Measurements from ENCODE around the gene KLHL7. TPM values are rescaled to one million over a fixed set of nuclear protein-coding genes. Genes with fewer than 3 reads are reported as not detected.

Gene KLHL7
- total and polyA plus RNA-seq, 4 donors: 5.4 to 14.1 (median 9.9) TPM

DNA sequence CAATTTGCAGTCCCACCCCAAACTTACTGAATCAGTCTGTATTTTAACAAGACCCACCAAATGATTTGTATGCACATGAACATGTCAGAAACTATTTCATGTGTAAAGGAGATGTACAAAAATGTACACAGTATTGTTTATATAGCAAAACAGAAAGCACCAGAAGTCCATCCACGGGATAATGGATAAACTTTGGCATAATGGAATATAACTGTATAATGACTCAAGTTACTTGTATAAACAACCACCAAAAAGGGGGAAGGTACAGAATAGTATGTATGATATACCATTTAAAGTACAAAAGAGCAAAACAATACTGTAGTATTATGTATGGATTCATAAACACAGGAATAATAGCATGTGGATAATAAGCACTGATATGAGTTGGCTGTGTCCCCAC is 98.7 kb downstream of the KLHL7 start (continued):
- TF ChIP-seq, protein P1, sequence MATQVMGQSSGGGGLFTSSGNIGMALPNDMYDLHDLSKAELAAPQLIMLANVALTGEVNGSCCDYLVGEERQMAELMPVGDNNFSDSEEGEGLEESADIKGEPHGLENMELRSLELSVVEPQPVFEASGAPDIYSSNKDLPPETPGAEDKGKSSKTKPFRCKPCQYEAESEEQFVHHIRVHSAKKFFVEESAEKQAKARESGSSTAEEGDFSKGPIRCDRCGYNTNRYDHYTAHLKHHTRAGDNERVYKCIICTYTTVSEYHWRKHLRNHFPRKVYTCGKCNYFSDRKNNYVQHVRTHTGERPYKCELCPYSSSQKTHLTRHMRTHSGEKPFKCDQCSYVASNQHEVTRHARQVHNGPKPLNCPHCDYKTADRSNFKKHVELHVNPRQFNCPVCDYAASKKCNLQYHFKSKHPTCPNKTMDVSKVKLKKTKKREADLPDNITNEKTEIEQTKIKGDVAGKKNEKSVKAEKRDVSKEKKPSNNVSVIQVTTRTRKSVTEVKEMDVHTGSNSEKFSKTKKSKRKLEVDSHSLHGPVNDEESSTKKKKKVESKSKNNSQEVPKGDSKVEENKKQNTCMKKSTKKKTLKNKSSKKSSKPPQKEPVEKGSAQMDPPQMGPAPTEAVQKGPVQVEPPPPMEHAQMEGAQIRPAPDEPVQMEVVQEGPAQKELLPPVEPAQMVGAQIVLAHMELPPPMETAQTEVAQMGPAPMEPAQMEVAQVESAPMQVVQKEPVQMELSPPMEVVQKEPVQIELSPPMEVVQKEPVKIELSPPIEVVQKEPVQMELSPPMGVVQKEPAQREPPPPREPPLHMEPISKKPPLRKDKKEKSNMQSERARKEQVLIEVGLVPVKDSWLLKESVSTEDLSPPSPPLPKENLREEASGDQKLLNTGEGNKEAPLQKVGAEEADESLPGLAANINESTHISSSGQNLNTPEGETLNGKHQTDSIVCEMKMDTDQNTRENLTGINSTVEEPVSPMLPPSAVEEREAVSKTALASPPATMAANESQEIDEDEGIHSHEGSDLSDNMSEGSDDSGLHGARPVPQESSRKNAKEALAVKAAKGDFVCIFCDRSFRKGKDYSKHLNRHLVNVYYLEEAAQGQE (IDR thresholded peaks at IDR 0.05): no peak

DNA sequence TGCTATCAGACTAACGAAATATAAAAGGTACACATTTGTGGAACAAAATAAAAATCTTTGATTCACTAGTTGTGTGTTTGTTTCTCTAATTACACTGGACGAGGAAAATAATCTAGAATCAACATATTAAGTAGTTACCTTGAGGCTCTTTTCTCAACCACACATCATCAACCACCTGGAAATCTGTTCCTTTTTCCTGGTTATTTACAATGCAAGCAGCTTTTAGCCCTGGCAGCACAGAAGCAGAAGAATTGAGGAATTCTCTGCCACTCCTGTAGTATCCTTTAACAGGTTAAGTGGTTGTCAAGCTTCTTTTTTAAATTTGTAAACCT is 100.0 kb downstream of the KLHL7 start:
- Histone ChIP-seq H3K4me1 (ENCODE audit: control insufficient read depth in 4 of 4, insufficient read depth in 4 of 4, low read length in 3 of 4) (no peaks in the 10 kb centered on the region), H3K27me3 (ENCODE audit: control insufficient read depth in 4 of 4, insufficient read depth in 4 of 4, low read length in 3 of 4) (no peaks in the 10 kb centered on the region), H3K9me3 (ENCODE audit: control insufficient read depth in 4 of 4, low read length in 3 of 4) (peaks cover 0 to 2% (median 0%) of the 10 kb centered on the region in 4 donors), H3K27ac (ENCODE audit: low read depth in 1 of 2, low read length in 2 of 2) (no peak overlapping the region), H3K9ac (ENCODE audit: low read depth in 1 of 2, low read length in 2 of 2) (no peak overlapping the region), H3K4me3 (ENCODE audit: low read depth in 1 of 3, low read length in 3 of 3) (peak overlapping the region in 1 of 3 donors; percentile 22), H3K36me3 (ENCODE audit: control insufficient read depth in 4 of 4, insufficient read depth in 3 of 4, low read depth in 1 of 4, low read length in 3 of 4) (peaks cover 0 to 9% (median 3%) of the 10 kb centered on the region in 4 donors)
- TF ChIP-seq, protein P1 (IDR thresholded peaks at IDR 0.05): no peak
- TF ChIP-seq HNF4G (IDR thresholded peaks at IDR 0.05) (no peak), JUND (IDR thresholded peaks at IDR 0.05) (no peak), FOXA1 (IDR thresholded peaks at IDR 0.05) (no peak), RAD21 (IDR thresholded peaks at IDR 0.05) (no peak), YY1 (IDR thresholded peaks at IDR 0.05) (no peak), GABPA (IDR thresholded peaks at IDR 0.05 in 1 of 2, conservative IDR thresholded peaks at IDR 0.05 in 1 of 2) (no peak), EGR1 (IDR thresholded peaks at IDR 0.05; ENCODE audit: low read depth in 2 of 2) (no peak), SP1 (IDR thresholded peaks at IDR 0.05) (no peak), RXRA (IDR thresholded peaks at IDR 0.05) (no peak), NR2F2 (IDR thresholded peaks at IDR 0.05) (no peak), FOXA2 (IDR thresholded peaks at IDR 0.05) (no peak), HNF4A (conservative IDR thresholded peaks at IDR 0.05) (no peak), TAF1 (conservative IDR thresholded peaks at IDR 0.05) (no peak)
- TF ChIP-seq, protein P2, sequence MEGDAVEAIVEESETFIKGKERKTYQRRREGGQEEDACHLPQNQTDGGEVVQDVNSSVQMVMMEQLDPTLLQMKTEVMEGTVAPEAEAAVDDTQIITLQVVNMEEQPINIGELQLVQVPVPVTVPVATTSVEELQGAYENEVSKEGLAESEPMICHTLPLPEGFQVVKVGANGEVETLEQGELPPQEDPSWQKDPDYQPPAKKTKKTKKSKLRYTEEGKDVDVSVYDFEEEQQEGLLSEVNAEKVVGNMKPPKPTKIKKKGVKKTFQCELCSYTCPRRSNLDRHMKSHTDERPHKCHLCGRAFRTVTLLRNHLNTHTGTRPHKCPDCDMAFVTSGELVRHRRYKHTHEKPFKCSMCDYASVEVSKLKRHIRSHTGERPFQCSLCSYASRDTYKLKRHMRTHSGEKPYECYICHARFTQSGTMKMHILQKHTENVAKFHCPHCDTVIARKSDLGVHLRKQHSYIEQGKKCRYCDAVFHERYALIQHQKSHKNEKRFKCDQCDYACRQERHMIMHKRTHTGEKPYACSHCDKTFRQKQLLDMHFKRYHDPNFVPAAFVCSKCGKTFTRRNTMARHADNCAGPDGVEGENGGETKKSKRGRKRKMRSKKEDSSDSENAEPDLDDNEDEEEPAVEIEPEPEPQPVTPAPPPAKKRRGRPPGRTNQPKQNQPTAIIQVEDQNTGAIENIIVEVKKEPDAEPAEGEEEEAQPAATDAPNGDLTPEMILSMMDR (IDR thresholded peaks at IDR 0.05; ENCODE audit: low read depth, low read length, missing input control): no peak
- TF ChIP-seq, protein P3, sequence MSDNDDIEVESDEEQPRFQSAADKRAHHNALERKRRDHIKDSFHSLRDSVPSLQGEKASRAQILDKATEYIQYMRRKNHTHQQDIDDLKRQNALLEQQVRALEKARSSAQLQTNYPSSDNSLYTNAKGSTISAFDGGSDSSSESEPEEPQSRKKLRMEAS (IDR thresholded peaks at IDR 0.05): no peak
- TF ChIP-seq, protein P4, sequence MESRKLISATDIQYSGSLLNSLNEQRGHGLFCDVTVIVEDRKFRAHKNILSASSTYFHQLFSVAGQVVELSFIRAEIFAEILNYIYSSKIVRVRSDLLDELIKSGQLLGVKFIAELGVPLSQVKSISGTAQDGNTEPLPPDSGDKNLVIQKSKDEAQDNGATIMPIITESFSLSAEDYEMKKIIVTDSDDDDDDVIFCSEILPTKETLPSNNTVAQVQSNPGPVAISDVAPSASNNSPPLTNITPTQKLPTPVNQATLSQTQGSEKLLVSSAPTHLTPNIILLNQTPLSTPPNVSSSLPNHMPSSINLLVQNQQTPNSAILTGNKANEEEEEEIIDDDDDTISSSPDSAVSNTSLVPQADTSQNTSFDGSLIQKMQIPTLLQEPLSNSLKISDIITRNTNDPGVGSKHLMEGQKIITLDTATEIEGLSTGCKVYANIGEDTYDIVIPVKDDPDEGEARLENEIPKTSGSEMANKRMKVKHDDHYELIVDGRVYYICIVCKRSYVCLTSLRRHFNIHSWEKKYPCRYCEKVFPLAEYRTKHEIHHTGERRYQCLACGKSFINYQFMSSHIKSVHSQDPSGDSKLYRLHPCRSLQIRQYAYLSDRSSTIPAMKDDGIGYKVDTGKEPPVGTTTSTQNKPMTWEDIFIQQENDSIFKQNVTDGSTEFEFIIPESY (IDR thresholded peaks at IDR 0.05): no peak
- TF ChIP-seq, protein P5, sequence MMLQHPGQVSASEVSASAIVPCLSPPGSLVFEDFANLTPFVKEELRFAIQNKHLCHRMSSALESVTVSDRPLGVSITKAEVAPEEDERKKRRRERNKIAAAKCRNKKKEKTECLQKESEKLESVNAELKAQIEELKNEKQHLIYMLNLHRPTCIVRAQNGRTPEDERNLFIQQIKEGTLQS (IDR thresholded peaks at IDR 0.05): no peak
- WGBS: 94% methylated on average over 2 of the region's 2 CpGs
- no peak for DNase-seq (ENCODE audit: low spot score)
